COR-L47 (cell line): ENCODE measurements around the gene BAHCC1.
A peak's percentile ranks its signal among the peaks of the same experiment; 100 is the strongest.

Experiments
- DNase-seq: peaks from one replicate; lab custom pipeline; 2025; lab: John Stamatoyannopoulos, UW

The BAHCC1 gene

DNA sequence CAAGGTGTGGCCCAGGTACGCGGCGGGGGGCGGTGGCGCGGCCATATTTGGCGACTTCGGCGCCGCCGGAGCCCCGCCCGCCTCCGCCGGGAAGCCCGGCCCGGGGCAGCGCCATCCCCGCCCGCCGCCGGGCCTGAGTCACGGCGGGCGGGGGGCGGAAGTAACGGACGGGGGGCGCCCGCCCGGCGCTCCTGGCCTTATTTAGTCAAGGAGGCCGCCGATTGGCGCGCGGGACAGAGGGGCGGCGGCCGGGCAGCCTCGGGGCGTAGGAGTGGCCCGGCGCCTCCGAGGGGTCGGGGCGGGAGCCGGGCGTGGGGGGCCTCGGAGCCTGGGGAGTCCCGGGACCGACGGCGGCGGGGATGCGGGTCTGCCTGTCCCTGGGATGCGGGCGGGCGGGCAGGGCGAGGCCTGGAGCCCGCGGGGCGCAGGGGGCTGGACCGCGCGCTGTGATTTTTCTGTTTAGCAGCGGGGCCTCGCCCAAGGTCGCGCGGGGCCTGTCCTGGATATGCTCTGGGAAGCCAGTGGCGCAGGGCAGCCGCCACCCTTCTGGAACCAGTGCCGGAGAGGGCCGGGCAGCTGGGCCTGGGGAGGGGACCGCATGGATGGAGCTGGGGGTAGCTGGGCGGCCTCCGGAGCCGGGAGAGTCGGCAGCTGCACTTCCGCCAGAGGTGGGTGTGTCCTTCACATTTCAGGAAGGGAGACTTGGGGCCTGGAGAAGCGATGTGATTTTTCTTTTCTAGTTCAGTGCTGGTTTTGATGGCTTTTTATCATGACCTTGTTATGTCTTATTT, 119.7 kb downstream of the BAHCC1 start:
- peak; percentile 82 for DNase-seq

DNA sequence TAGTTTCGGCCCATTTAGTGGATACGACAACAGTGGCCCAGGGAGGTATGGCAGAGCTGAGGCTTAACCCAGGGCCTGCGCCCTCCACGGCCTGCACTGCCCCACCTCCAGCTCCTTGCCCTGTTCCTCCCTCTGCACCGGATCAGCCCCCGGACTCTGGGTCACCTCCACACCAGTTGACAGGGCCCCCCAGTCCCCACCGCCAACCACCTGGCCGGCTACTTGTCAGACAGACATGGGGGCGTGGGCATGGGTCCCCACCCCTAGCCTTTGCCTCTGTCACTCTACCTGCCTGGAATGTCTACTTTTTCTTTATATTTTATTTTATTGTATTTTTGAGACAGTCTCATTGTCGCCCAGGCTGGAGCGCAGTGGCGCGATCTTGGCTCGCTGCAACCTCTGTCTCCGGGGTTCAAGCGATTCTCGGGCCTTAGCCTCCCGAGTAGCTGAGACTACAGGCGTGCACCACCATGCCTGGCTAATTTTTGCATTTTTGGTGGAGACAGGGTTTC, 120.3 kb downstream of the BAHCC1 start:
- DNase-seq: no peak
